Vagina (tissue), 2 donors: ENCODE results near the gene PPFIBP1.

Experiments
- POLR2A ChIP-seq, 2 donors: fragments of 450-650 bp; IDR thresholded peaks; one replicate each; pipeline ENCODE4 v1.6.1; 2017; ENCODE audit warnings: antibody characterized with exemption in 2 of 2, mild to moderate bottlenecking in 2 of 2, moderate library complexity in 2 of 2
- POLR2AphosphoS5 ChIP-seq, 2 donors: sonication (generic); formaldehyde crosslinking; IDR thresholded peaks; one replicate each; pipeline ENCODE4 v1.9.0; 2017; ENCODE audit warnings: antibody characterized with exemption in 2 of 2, mild to moderate bottlenecking in 2 of 2, low read depth in 1 of 2; ENCODE audit not compliant: insufficient read depth in 1 of 2
- TF ChIP-seq, protein P1 (sequence below), 3 experiments: fragments of 450-650 bp in 2 of 3; fragments of 200-600 bp in 1 of 3; sonication (generic) in 1 of 3; IDR thresholded peaks; one replicate each; pipeline ENCODE4 v1.5.1; 2017 to 2019; ENCODE audit warnings: antibody characterized with exemption in 3 of 3, mild to moderate bottlenecking in 2 of 3, moderate library complexity in 2 of 3

DNA sequence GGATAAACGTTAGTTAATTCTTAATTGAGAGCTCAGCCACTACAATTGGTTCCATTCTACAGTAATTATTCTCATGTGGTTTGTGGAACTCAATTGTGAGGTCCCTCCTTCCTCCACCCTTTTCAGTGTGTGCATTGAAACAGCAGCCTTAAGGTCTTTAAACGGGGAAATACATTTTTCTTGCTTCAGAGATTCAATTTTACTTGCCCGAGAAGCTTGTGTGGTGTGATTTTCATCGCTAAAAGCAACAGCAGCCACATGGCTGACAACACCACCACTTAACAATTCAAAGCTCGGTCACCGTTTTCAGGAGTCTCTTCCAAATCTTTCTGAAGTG is 733 bp upstream of the PPFIBP1 start:
- TF ChIP-seq, protein P1, sequence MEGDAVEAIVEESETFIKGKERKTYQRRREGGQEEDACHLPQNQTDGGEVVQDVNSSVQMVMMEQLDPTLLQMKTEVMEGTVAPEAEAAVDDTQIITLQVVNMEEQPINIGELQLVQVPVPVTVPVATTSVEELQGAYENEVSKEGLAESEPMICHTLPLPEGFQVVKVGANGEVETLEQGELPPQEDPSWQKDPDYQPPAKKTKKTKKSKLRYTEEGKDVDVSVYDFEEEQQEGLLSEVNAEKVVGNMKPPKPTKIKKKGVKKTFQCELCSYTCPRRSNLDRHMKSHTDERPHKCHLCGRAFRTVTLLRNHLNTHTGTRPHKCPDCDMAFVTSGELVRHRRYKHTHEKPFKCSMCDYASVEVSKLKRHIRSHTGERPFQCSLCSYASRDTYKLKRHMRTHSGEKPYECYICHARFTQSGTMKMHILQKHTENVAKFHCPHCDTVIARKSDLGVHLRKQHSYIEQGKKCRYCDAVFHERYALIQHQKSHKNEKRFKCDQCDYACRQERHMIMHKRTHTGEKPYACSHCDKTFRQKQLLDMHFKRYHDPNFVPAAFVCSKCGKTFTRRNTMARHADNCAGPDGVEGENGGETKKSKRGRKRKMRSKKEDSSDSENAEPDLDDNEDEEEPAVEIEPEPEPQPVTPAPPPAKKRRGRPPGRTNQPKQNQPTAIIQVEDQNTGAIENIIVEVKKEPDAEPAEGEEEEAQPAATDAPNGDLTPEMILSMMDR (IDR thresholded peaks at IDR 0.05): no peak
- TF ChIP-seq POLR2A (IDR thresholded peaks at IDR 0.05) (no peak), POLR2AphosphoS5 (IDR thresholded peaks at IDR 0.05; ENCODE audit: insufficient read depth in 1 of 2, low read depth in 1 of 2) (no peak)
